Esophagus squamous epithelium (tissue), 4 donors: ENCODE measurements around the gene ZNF862.

Experiments used
- CTCF ChIP-seq, 6 experiments: fragments of 450-650 bp in 4 of 6; fragments of 200-600 bp in 2 of 6; sonication (generic) in 2 of 6; IDR thresholded peaks; one replicate each; pipeline ENCODE4 v1.5.1; 2016 to 2019; ENCODE audit warnings: antibody characterized with exemption in 6 of 6, mild to moderate bottlenecking in 4 of 6, moderate library complexity in 4 of 6
- POLR2A ChIP-seq, 4 donors: fragments of 450-650 bp; IDR thresholded peaks; one replicate each; pipeline ENCODE4 v1.6.1; 2017; ENCODE audit warnings: antibody characterized with exemption in 4 of 4, mild to moderate bottlenecking in 4 of 4, moderate library complexity in 3 of 4

- TF ChIP-seq CTCF (IDR thresholded peaks at IDR 0.05) (no peak), POLR2A (IDR thresholded peaks at IDR 0.05) (no peak)
Measured at GRCh38 chr7:149875396-149875795, 37.2 kb downstream of the ZNF862 start.
